ENCODE measurements around the gene LGR5. TPM values are rescaled to one million over a fixed set of nuclear protein-coding genes. Genes with fewer than 3 reads are reported as not detected.

LGR5 gene
- total and polyA plus RNA-seq, 10 of the 15 experiments (the other 5 are each of a cell fraction or from before 2014, with no cell fraction given) = 2.1 TPM; not detected in 9

- TF ChIP-seq SREBF2 (IDR thresholded peaks at IDR 0.05; ENCODE audit: low read length) (no peak), NBN (IDR thresholded peaks at IDR 0.05) (no peak), LARP7 (IDR thresholded peaks at IDR 0.05) (no peak), CHD2 (IDR thresholded peaks at IDR 0.05; ENCODE audit: borderline replicate concordance, low read depth, low read length) (no peak), GABPA (IDR thresholded peaks at IDR 0.05; ENCODE audit: low read depth) (no peak), ZNF592 (IDR thresholded peaks at IDR 0.05) (no peak), CHD1 (IDR thresholded peaks at IDR 0.05; ENCODE audit: low read depth, low read length) (no peak), POLR2AphosphoS5 (IDR thresholded peaks at IDR 0.05; ENCODE audit: low read length) (no peak), ELK1 (IDR thresholded peaks at IDR 0.05; ENCODE audit: low read depth, low read length) (no peak), SUPT20H (IDR thresholded peaks at IDR 0.05; ENCODE audit: borderline replicate concordance, control insufficient read depth, low read depth, low read length) (no peak)
- TF ChIP-seq, protein P1, sequence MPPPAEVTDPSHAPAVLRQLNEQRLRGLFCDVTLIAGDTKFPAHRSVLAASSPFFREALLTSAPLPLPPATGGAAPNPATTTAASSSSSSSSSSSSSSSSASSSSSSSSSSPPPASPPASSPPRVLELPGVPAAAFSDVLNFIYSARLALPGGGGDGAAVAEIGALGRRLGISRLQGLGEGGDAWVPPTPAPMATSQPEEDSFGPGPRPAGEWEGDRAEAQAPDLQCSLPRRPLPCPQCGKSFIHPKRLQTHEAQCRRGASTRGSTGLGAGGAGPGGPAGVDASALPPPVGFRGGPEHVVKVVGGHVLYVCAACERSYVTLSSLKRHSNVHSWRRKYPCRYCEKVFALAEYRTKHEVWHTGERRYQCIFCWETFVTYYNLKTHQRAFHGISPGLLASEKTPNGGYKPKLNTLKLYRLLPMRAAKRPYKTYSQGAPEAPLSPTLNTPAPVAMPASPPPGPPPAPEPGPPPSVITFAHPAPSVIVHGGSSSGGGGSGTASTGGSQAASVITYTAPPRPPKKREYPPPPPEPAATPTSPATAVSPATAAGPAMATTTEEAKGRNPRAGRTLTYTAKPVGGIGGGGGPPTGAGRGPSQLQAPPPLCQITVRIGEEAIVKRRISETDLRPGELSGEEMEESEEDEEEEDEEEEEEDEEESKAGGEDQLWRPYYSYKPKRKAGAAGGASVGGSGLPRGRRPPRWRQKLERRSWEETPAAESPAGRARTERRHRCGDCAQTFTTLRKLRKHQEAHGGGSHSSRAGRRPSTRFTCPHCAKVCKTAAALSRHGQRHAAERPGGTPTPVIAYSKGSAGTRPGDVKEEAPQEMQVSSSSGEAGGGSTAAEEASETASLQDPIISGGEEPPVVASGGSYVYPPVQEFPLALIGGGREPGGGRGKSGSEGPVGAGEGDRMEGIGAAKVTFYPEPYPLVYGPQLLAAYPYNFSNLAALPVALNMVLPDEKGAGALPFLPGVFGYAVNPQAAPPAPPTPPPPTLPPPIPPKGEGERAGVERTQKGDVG (CRISPR knock-in tag; IDR thresholded peaks at IDR 0.05) = no peak
Observed at GRCh38 chr12:71397433-71397954, 42.1 kb upstream of the LGR5 start (continued).

Measured in GM12878 (cell line).